Measurements from ENCODE around the gene FRMD6. TPM values are rescaled to one million over a fixed set of nuclear protein-coding genes. Genes with fewer than 3 reads are reported as not detected.

FRMD6 gene
- total RNA-seq, 1 experiment from 2014 or later: 11.4 TPM

- no TSS peak for BruUV-seq (replicated peaks)
- intact Hi-C loops (cut with micrococcal nuclease): no loop called here
- H3K36me3 ChIP-seq (ENCODE audit: control insufficient read depth in 1 of 2, insufficient read depth in 2 of 2, low read length in 2 of 2): no peaks in the 10 kb centered on the region
- no peak overlapping the region for H2AFZ ChIP-seq (ENCODE audit: low read depth, low read length, poor library complexity, severe bottlenecking)
- no peak overlapping the region for H3K27ac ChIP-seq (ENCODE audit: low read depth, low read length)
- H3K9ac ChIP-seq (ENCODE audit: low read length): no peak overlapping the region
- CTCF ChIA-PET: no interaction called here
- no peaks in the 10 kb centered on the region for H3K27me3 ChIP-seq (ENCODE audit: insufficient read depth, low read length)
- no peak overlapping the region for H3K4me3 ChIP-seq (replicated peaks in 1 of 2; ENCODE audit: low read depth in 1 of 2, low read length in 2 of 2)
- TF ChIP-seq FOSL1 (IDR thresholded peaks at IDR 0.05; ENCODE audit: low read depth): no peak
- TF ChIP-seq POLR2AphosphoS5 (IDR thresholded peaks at IDR 0.05; ENCODE audit: low read depth, low read length): no peak
- TF ChIP-seq MAX (IDR thresholded peaks at IDR 0.05): no peak
- no peak for TF ChIP-seq CTCF (IDR thresholded peaks at IDR 0.05 in 2 of 3, conservative IDR thresholded peaks at IDR 0.05 in 1 of 3; ENCODE audit: borderline replicate concordance in 1 of 3, insufficient read depth in 1 of 3, low read depth in 2 of 3, low read length in 2 of 3)
- no peak for TF ChIP-seq ZFX (IDR thresholded peaks at IDR 0.05)
- TF ChIP-seq ATF3 (IDR thresholded peaks at IDR 0.05): no peak
- TF ChIP-seq YY1 (IDR thresholded peaks at IDR 0.05; ENCODE audit: extremely low read depth, insufficient replicate concordance, low read depth, low read length): no peak
- TF ChIP-seq ELF1 (IDR thresholded peaks at IDR 0.05; ENCODE audit: borderline replicate concordance, low read depth): no peak
- TF ChIP-seq EZH2phosphoT487 (IDR thresholded peaks at IDR 0.05; ENCODE audit: borderline replicate concordance): no peak
- no peak for TF ChIP-seq ZNF274 (IDR thresholded peaks at IDR 0.05; ENCODE audit: low read depth, low read length)
- TF ChIP-seq REST (IDR thresholded peaks at IDR 0.05; ENCODE audit: low read depth): no peak
- no peak for TF ChIP-seq EZH2 (IDR thresholded peaks at IDR 0.05)
- TF ChIP-seq SRF (IDR thresholded peaks at IDR 0.05; ENCODE audit: low read depth): no peak
- no peak for TF ChIP-seq RAD21 (IDR thresholded peaks at IDR 0.05; ENCODE audit: low read depth)
- no peak for TF ChIP-seq SP1 (IDR thresholded peaks at IDR 0.05; ENCODE audit: low read depth)
- no peak for TF ChIP-seq TCF7L2 (IDR thresholded peaks at IDR 0.05; ENCODE audit: borderline replicate concordance, extremely low read depth, insufficient read depth, insufficient read length)
- TF ChIP-seq CBX3 (IDR thresholded peaks at IDR 0.05; ENCODE audit: low read depth): no peak
- TF ChIP-seq EGR1 (IDR thresholded peaks at IDR 0.05; ENCODE audit: low read depth): no peak
- no peaks in the 10 kb centered on the region for H3K9me3 ChIP-seq (ENCODE audit: control insufficient read depth in 1 of 2, insufficient read depth in 1 of 2, low read depth in 1 of 2, low read length in 2 of 2)
- RAD21 ChIA-PET (ENCODE audit: low non-redundant PET in 1 of 2, low total read pairs in 2 of 2, uncharacterized antibody in 2 of 2, unreplicated experiment in 2 of 2): no interaction called here
- no peak for DNase-seq (ENCODE audit: low read depth, low spot score)
- H3K79me2 ChIP-seq (ENCODE audit: insufficient read depth, low read length): no peaks in the 10 kb centered on the region
- ATAC-seq: no peak
- no peaks in the 10 kb centered on the region for H4K20me1 ChIP-seq (ENCODE audit: insufficient read depth)
- H3K4me1 ChIP-seq (ENCODE audit: control insufficient read depth in 1 of 2, insufficient read depth in 2 of 2, low read length in 2 of 2): no peaks in the 10 kb centered on the region
- no peak overlapping the region for H3K4me2 ChIP-seq (ENCODE audit: low read length)
- POLR2A ChIA-PET: no interaction called here
- H3K9me2 ChIP-seq (ENCODE audit: insufficient read depth): no peaks in the 10 kb centered on the region
Measured at GRCh38 chr14:51744372-51745130, 92.8 kb downstream of the FRMD6 start.

Measured in HCT116 (cell line).